Pancreas (tissue), 10 donors: ENCODE measurements around the gene RGS14. TPM values are rescaled to one million over a fixed set of nuclear protein-coding genes. Genes with fewer than 3 reads are reported as not detected.

Source experiments
- ATAC-seq, 4 donors: fragments of 200-7000 bp; cut with Tn5 transposase; one replicate each; pipeline versions ENCODE4 v1.8.0 to v1.9.1; 2020; ENCODE audit warnings: mild to moderate bottlenecking in 4 of 4, moderate library complexity in 4 of 4
- DNase-seq, 6 donors: peaks; one replicate each; pipeline ENCODE4 v3.0.0-alpha.2; 2020
- FAIRE-seq: peaks from 2 replicates; lab custom pipeline; 2012; peaks lifted over from hg19 to GRCh38; lab: Jason Lieb, UNC
- H3K27ac ChIP-seq, 4 donors: fragments of 200-600 bp; sonication (generic); 1 replicate in 3 of 4; 2 replicates in 1 of 4; pipeline versions ENCODE4 v1.5.0 to v1.8.0; 2020
- H3K27me3 ChIP-seq, 4 donors: fragments of 200-600 bp; one replicate each; pipeline ENCODE4 v1.8.0; 2021
- H3K36me3 ChIP-seq, 3 donors: fragments of 200-600 bp; sonication (generic) in 1 of 3; one replicate each; pipeline versions ENCODE4 v1.5.0 to v1.8.0; 2020 to 2021
- H3K4me1 ChIP-seq, 3 donors: fragments of 200-600 bp; one replicate each; pipeline ENCODE4 v1.8.0; 2021
- H3K4me3 ChIP-seq, 4 donors: fragments of 200-600 bp; sonication (generic) in 2 of 4; one replicate each; pipeline versions ENCODE4 v1.5.0 to v1.8.0; 2020 to 2021
- H3K9me3 ChIP-seq, 4 donors: fragments of 200-600 bp; one replicate each; pipeline ENCODE4 v1.8.0; 2021
- WGBS, 2 donors: extraction: QIAGEN DNeasy Blood & Tissue Kit; methylation state at CpG; one replicate each; pipeline ENCODE4 v1.1.7; 2013; 5-methylcytosine and 5-hydroxymethylcytosine counted together
- intact Hi-C, 3 donors: fragments of 100-400 bp; cut with DNase I; formaldehyde crosslinking; loops; one replicate each; pipeline versions ENCODE4 v1.11.1 to v1.14.2; 2022
- polyA plus RNA-seq, 2 donors: library from polyadenylated mRNA; stranded (reverse); fragments of 200-250 nt; gene quantifications; one replicate each; pipeline ENCODE4 v1.2.3, GENCODE V29; 2013
- total RNA-seq, 6 donors: library from RNA; stranded (reverse); fragmentation: NEBNext Ultra II Directional in 4 of 6; extraction: Animal tissue kit (Norgen Biotek cat#: 25700) in 4 of 6; gene quantifications; one replicate each; pipeline versions ENCODE4 v1.2.1 to v1.2.4, GENCODE V29; 2021 to 2023
- TF ChIP-seq, protein P1 (sequence below), 4 donors: fragments of 200-600 bp; sonication (generic) in 3 of 4; IDR thresholded peaks; one replicate each; pipeline versions ENCODE4 v1.5.0 to v1.8.0; 2021; ENCODE audit warnings: antibody characterized with exemption in 4 of 4
- donor health status: healthy with polysubstance abuse.
- donor health status: DM: no; HTN: no; CAD: no; lungs with moderate emphysema.
- donor health status: DM: no; HTN: no; CAD: no.
- donor health status: control.
- donor health status: control.
- donor health status: Bipolar disorder and iron deficiency.
- donor health status: DM: yes; HTN: yes; CAD: no.
- donor health status: DM: no; HTN: no; CAD: no.
- donor health status: DM: no; HTN: no; CAD: no.
- donor health status: DM: yes; HTN: yes; CAD: no.

RGS14 gene
- total and polyA plus RNA-seq, 8 donors: 7.0 to 30.9 (median 12.2) TPM

- 86 to 90% methylated on average over 21 of the region's 21 CpGs for WGBS, 2 donors
- intact Hi-C loops: no loop called here
- H3K27ac ChIP-seq: no peak overlapping the region
- no peak for ATAC-seq
- no peak overlapping the region for H3K4me3 ChIP-seq
- peaks cover 0 to 79% (median 46%) of the 10 kb centered on the region in 3 donors for H3K36me3 ChIP-seq
- peaks cover 0 to 4% (median 0%) of the 10 kb centered on the region in 3 donors for H3K4me1 ChIP-seq
- TF ChIP-seq, protein P1, sequence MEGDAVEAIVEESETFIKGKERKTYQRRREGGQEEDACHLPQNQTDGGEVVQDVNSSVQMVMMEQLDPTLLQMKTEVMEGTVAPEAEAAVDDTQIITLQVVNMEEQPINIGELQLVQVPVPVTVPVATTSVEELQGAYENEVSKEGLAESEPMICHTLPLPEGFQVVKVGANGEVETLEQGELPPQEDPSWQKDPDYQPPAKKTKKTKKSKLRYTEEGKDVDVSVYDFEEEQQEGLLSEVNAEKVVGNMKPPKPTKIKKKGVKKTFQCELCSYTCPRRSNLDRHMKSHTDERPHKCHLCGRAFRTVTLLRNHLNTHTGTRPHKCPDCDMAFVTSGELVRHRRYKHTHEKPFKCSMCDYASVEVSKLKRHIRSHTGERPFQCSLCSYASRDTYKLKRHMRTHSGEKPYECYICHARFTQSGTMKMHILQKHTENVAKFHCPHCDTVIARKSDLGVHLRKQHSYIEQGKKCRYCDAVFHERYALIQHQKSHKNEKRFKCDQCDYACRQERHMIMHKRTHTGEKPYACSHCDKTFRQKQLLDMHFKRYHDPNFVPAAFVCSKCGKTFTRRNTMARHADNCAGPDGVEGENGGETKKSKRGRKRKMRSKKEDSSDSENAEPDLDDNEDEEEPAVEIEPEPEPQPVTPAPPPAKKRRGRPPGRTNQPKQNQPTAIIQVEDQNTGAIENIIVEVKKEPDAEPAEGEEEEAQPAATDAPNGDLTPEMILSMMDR (IDR thresholded peaks at IDR 0.05): no peak
- H3K9me3 ChIP-seq: no peaks in the 10 kb centered on the region
- no peaks in the 10 kb centered on the region for H3K27me3 ChIP-seq
- DNase-seq: peak in 1 of 6 donors; percentile 37
- no peak for FAIRE-seq
Observed at GRCh38 chr5:177334781-177335700, 22.7 kb upstream of the RGS14 start.

GRCh38 chr5:177335701-177336065, 22.0 kb upstream of the RGS14 start:
- Histone ChIP-seq H3K4me3 (no peak overlapping the region), H3K36me3 (peaks cover 0 to 79% (median 44%) of the 10 kb centered on the region in 3 donors), H3K27ac (no peak overlapping the region), H3K4me1 (no peaks in the 10 kb centered on the region), H3K27me3 (no peaks in the 10 kb centered on the region), H3K9me3 (no peaks in the 10 kb centered on the region)
- ATAC-seq (no peak), DNase-seq (peak in 1 of 6 donors; percentile 33), FAIRE-seq (no peak)
- TF ChIP-seq, protein P1 (IDR thresholded peaks at IDR 0.05): no peak
- WGBS, 2 donors: 83 to 89% methylated on average over 7 of the region's 7 CpGs
- intact Hi-C loops: no loop called here

DNA sequence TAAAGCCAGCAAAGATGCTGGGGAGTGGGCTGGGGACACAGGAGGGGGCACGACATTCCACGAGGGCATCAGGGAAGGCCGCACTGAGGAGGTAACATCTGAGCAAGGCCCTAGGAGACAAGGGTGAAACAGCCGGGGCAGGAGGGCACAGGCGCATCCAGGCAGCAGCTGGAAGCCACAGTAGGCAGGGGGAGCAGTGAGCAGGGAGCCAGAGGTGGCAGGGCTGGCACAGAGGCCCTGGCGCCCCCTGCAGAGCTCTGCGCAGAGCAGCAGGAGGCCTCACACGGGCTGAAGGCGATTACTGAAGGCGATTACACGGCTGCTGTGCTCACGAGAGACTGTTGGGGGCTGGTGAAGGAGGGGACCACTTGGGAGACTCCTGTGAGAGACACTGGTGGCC, 21.6 kb upstream of the RGS14 start:
- DNase-seq: peak in 1 of 6 donors; percentile 64
- intact Hi-C loops: no loop called here
- FAIRE-seq: no peak
- no peaks in the 10 kb centered on the region for H3K27me3 ChIP-seq
- no peaks in the 10 kb centered on the region for H3K4me1 ChIP-seq
- TF ChIP-seq, protein P1 (IDR thresholded peaks at IDR 0.05): no peak
- no peak overlapping the region for H3K4me3 ChIP-seq
- H3K27ac ChIP-seq: no peak overlapping the region
- peaks cover 0 to 79% (median 44%) of the 10 kb centered on the region in 3 donors for H3K36me3 ChIP-seq
- ATAC-seq: peak in 3 of 4 donors; percentile 42 to 78 (median 54)
- no peaks in the 10 kb centered on the region for H3K9me3 ChIP-seq
- 65 to 67% methylated on average over 12 of the region's 12 CpGs for WGBS, 2 donors

GRCh38 chr5:177336603-177337494, 20.9 kb upstream of the RGS14 start:
- WGBS, 2 donors: 88 to 90% methylated on average over 34 to 36 of the region's 36 CpGs
- intact Hi-C loops: no loop called here
- TF ChIP-seq, protein P1 (IDR thresholded peaks at IDR 0.05): no peak
- no peaks in the 10 kb centered on the region for H3K4me1 ChIP-seq
- peaks cover 0 to 80% (median 44%) of the 10 kb centered on the region in 3 donors for H3K36me3 ChIP-seq
- peak in 1 of 6 donors; percentile 73 for DNase-seq
- H3K9me3 ChIP-seq: no peaks in the 10 kb centered on the region
- H3K27ac ChIP-seq: no peak overlapping the region
- no peak for FAIRE-seq
- H3K27me3 ChIP-seq: no peaks in the 10 kb centered on the region
- ATAC-seq: no peak
- H3K4me3 ChIP-seq: no peak overlapping the region
